NCI-H128 (cell line): ENCODE data around the gene LINC01488.

Experiments
- DNase-seq: peaks from one replicate; lab custom pipeline; 2025; ENCODE audit not compliant: unreplicated experiment; lab: John Stamatoyannopoulos, UW

Gene LINC01488

DNA sequence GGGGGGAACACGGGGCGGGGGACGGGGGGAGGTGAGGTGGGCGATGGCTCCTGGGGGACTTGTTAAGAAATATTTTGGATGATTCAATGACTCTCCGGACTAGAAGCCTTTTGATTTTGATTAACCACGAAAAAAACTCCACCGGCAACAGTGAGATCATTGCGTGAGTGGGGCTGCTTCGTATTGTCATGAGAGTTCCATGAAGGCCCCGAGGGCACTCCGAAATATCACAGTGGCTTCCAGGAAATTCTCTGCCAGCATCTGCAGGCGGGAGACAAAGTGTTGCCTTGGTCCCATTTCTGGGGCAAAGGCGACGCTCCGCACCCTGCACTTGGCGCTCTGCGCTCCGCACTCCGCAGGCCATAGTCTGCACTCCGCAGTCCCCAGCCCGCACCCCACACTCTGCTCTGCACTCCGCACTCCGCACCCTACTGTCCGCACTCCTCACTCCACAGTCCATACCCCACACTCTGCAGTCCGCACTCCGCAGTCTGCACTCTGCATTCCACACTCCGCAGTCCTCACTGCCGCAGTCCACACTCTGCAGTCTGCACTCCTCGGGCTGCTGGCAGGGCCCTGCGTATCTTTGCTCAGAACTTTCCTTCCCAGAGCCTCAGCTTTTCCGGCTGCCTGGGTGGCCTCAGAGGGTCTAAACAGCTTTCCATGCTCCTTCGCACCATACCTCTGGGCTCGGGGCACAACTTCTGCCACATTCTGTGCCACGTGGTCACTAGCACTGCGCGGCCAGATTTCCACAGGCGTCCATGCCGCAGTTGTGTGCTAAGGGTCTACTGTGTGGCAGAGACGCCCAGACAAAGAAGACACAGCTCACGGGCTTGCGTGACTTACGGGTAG is 61.1 kb downstream of the LINC01488 start:
- DNase-seq = no peak
